NCI-H1694 (cell line): ENCODE measurements around the gene PCSK9.
A peak's percentile ranks its signal among the peaks of the same experiment; 100 is the strongest.
"Not testable (repeated sequence)": the region's sequence is repeated elsewhere in the genome, so short reads cannot be mapped to it uniquely, and the experiment has no call there.

ENCODE experiments used
- DNase-seq: peaks from one replicate; lab custom pipeline; 2025; lab: John Stamatoyannopoulos, UW

The PCSK9 gene

GRCh38 chr1:55010194-55010886 is 29.0 kb upstream of the PCSK9 start:
- no peak for DNase-seq

DNA sequence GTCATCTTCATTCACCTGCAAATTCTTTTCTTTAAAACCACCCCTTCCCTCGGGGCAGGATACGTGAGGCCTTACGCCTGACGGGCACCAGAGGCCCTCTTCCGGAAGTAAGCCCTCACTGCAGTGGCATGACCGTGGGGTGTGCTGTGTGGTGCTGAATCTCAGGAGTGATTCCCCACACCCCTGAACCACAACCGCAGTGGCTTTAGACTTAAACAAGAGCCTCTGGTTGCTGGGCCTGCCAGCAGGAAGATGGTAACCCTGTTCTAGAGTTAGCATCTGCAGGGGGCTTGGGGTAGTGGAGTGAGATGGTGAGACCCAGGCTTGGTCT is 28.5 kb upstream of the PCSK9 start:
- DNase-seq, result no peak

DNA sequence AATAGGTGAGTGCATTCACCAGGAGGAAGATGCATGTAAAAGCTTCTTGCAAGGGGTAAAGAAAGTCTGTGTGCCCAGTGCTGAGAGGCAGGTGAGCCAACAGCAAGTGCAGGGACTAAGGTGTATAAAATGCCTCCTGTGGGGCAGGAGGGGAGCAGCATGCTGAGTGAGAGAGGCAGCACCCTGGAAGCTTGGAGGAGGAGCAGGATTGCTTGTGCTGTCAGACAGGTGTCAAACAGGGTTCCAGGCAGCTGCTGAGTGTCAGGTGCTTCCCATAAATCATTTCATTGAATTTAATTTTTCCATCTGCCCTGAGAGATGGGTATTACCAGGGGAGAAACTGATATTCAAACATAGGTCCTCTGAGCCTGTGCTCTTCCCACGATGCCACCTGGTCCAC is 26.7 kb upstream of the PCSK9 start:
- no peak for DNase-seq

DNA sequence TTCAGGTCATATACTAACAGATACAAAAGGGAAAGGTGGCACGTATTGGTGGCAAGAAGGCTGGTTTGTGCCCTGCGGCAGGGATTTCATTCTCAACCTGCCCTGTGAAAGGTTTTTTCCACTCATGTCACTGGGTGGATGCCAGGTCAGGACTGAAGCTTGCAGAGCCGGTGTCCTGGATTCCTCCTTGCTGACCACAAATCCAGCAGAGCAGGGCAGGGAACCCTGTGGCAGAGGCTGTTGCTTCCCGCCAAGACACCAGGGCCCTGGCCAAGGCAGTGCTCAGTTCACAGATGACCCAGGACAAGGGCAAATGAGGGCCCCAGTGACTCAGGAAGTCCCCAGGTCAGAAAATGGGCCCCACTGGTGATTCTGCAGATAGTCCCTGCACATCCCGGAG is 24.2 kb upstream of the PCSK9 start:
- no peak for DNase-seq

GRCh38 chr1:55015731-55016620 is 23.4 kb upstream of the PCSK9 start:
- no peak for DNase-seq

GRCh38 chr1:55018395-55018794 is 21.0 kb upstream of the PCSK9 start:
- no peak for DNase-seq

DNA sequence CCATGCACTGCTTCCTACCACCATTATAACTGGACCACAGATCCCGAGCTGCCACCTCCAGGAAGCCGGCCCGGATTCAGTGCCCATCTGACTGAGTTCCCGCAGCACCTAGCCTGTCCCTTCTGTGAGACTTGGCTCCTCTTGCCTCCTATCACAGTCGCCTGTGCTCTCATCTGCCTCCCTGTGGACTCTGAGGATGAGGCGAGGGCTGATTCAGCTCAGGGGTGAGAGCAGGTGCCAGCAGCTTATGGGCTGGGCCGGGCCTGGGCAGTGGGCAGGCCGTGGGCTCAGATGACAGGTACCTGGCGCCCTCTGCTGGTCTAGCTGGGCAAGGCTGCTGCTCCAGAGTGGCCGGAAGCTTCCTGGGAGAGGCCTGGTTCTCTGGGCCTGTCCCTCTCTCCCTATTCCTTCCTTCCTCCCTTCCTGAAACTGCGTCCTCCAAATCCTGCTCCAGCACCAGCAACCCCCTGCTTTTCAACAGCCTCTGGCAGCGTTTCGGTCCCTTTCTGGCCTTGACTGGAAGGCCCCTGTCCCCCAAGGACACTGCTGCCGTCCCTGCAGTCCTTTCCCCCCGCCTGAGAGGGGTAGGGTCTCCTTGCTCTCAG is 17.3 kb upstream of the PCSK9 start:
- peak; percentile 84 for DNase-seq

GRCh38 chr1:55024163-55024562 is 15.2 kb upstream of the PCSK9 start:
- not testable (repeated sequence) for DNase-seq

- DNase-seq, result not testable (repeated sequence)
Observed at GRCh38 chr1:55026682-55027081, 12.7 kb upstream of the PCSK9 start.

- DNase-seq, result not testable (repeated sequence)
Observed at GRCh38 chr1:55031098-55031497, 8.2 kb upstream of the PCSK9 start.

- DNase-seq, result no peak
Observed at GRCh38 chr1:55033265-55033614, 6.1 kb upstream of the PCSK9 start.

- no peak for DNase-seq
Observed at GRCh38 chr1:55034476-55035133, 4.7 kb upstream of the PCSK9 start.

GRCh38 chr1:55035904-55036303 is 3.4 kb upstream of the PCSK9 start:
- DNase-seq, result no peak

DNA sequence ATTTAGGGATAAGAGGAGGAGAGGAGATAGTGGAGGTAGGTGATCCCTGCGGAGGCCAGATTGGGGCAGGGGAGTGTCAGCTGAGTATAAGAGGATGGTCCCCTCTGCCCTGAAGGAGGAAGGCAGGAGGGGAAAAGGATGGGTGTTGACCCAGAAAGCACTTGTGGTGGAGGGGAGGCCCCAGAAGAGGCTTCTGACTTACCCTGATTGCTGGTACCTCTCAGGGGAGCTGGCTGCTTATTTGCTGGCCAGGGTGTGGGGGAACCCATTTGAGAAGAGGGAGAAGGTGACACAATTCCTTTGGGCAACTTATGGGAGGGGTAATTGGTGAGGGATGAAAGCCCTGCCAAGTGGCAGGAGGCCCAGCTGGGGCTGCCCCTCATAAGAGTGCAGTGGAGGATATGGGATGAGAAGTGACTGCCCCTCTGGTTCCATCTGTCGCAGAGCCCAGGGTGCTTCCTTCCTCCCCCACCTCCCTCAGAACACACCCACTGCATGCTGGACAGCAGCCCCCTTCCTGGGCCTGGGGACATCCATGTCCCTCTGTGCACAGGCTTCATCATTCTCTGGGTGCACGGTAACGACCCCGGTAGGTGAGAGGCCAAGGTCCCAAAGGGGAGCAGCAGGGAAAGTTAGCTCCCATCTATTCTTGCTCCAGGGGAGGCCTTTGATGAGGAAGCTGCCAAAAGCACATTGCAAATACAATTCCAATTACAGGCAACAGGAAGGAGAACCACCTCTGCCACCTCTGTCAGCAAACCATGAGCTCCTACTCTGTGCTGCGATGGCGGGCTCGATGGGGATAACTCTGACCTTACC is 1.4 kb upstream of the PCSK9 start:
- no peak for DNase-seq

GRCh38 chr1:55038552-55038838 is 853 bp upstream of the PCSK9 start:
- no peak for DNase-seq

GRCh38 chr1:55038974-55039341 is 390 bp upstream of the PCSK9 start:
- DNase-seq, result no peak

- peak; percentile 9 for DNase-seq
Observed at GRCh38 chr1:55040083-55040932, 960 bp downstream of the PCSK9 start.

- DNase-seq, result no peak
Observed at GRCh38 chr1:55040933-55041494, 1.7 kb downstream of the PCSK9 start.

- no peak for DNase-seq
Observed at GRCh38 chr1:55041613-55042012, 2.3 kb downstream of the PCSK9 start.

DNA sequence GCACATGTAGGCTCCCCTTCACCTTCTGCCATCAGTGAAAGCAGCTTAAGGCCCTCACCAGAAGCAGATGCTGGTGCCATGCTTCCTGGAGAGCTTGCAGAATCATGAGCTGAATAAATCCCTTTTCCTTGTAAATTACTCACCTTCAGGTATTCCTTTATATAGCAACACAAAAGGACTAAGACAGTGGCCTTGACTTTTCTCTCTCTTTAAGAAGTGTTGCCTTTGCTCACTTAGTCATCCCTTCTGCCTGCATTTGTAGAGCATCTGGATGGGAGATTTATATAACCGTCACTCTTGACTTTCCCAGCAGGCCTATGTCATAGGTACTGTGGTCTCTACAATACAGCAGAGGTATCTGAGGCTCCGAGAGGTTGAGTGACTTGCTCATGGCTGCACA is 3.7 kb downstream of the PCSK9 start:
- DNase-seq, result no peak

GRCh38 chr1:55043726-55044125 is 4.4 kb downstream of the PCSK9 start:
- no peak for DNase-seq
